DMS153 treated with DMSO at 0.1 percent for 48 hours (cell line): ENCODE measurements around the gene CACNA1H.
"Not testable (repeated sequence)": the region's sequence is repeated elsewhere in the genome, so short reads cannot be mapped to it uniquely, and the experiment has no call there.

Experiments
- DNase-seq: peaks from one replicate; lab custom pipeline; 2025; ENCODE audit not compliant: unreplicated experiment; lab: John Stamatoyannopoulos, UW

CACNA1H gene

DNA sequence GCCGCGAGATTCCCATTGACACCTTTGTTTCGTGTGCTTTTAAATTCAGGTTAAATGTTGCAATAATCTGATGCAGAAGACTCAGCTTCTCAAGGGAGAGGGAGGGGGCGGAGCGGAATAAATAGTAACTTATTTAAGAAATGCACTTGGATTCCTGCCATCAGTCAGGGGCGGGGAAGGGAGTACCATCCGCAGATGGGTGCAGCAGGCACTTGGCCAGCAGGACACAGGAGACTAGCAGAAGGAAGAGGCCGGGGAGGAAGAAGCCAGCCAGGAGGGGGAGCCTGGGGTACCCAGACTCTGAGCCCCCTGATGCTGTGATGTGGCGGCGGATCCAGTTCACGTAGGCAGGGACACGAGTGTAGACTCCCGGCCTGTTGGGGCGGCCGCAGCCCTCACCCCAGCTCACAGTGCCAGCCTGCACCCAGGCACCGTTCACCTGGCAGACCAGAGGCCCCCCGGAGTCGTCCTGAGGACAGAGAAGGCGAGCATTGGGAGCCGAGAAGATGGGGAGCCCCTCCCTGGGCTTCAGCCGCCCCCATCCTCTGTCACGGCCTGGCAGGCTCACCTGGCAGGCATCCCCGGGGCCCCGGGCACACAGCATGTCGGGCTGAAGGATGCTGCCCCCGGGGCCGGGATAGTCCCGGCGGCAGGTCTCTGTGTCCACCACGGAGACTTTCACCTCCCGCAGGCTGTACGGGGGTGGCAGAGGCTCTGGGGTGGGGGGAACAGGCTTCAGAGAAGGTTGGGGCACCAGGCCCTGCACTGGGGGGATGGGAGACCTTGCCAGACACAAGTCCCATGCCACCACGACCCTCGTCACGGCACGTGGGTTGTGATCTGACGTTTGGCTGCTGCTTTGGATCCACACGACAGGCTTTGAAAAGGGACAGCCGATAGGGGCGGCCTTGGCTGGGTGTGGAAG, 69.0 kb downstream of the CACNA1H start:
- no peak for DNase-seq

DNA sequence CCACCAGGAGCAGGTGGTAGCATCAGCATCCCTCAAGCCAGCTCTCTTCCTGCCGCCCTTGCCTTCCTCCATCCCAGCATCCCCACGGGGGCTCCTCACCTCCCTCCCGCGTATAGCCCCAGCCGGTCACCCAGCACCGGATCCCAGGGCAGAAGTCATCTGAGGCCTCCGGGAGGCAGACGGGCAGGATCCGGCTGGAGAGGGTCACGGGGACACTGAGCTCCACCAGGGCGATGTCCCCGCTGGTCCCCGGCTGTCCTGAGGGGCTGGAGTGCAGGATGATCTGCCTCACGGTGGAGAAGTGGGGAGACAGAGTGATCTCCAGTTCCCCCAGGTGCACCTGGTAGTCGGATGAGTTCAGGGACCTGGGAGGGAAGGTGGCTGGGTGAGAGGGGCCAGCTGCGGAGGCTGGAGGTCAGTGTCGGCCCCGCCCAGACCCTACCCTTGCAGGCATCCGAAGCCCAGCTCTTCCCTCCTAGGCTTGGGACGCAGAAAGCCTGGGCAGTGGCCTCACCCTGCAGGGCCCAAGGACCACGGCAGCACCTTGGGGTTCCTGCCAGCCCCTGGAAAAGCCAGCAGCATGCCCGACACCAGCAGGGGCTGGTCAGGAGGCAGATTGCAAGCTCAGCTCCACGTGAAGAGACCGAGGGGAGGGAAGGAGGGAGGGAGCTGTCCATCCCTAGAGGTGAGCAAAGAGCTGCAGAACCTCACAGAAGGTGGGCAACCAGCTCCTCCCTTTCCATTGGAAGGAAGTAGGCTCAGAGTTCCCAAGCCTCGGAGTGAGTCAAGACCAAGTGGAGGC, 69.8 kb downstream of the CACNA1H start:
- DNase-seq = no peak

DNA sequence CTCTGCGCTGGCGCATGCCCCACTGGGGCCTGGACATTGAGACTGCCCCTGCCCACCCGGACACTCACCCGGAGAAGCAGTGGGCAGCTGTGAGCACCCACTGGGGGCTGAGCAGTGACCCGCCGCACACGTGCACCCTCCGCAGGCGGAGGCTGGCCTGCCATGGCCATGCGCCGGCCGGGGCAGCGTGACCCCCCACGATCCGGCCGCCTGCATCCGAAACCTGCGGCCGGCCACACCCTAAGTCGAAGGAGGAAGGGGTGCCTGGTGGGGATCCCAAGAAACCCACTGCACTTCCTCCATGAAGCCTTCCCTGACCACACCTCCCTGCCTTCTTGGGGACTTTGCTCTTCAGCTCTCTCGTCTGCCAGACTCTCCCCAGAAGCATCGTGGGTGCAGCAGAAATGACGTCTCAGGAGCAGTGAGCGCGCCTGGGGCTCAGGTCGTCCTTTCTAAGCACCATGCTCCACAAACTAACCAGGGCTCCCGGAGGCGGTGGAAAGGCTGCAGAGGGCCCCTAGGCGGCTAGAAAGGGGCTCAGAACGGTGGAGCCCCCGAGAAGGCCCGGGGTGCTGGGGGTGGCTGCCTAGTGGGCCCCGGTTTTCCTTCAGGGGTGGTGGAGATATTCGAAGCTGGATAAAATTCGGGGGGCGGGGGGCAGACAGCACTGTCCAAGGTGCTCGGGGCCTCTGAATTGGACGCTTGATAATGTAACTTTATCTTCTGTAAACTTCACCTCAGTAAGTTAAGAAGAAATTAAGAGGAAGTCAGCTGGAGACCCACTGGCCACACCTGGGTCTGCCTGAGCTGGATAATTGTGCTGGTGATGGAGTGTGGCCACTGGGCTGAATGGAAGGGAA, 70.7 kb downstream of the CACNA1H start:
- DNase-seq = no peak

DNA sequence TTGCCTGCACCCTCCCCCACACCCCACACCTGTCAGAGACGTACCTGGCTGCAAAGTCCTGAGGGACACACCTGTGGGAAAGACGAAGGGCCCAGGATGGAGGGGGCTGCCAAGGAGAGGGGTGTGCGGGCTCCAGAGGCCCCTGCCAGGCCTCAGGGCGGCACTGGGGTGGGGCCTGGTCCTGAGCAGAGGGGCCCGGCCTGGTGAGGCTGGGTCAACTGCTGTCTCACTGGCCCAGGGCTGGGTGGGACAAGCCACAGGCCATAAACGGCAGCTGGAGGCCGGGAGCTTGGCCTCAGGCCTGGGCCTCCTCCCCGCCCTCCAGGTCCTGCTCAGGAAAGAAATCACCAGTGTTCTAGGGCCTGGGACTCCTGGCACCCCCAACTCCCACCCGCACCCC, 71.7 kb downstream of the CACNA1H start:
- DNase-seq = no peak

GRCh38 chr16:1225051-1225451, 72.1 kb downstream of the CACNA1H start, which contains the start of gene TPSG1:
Gene TPSG1 (minus strand): TSS chr16:1225268. CDS start chr16:1225252, 16 bp downstream.
- no peak for DNase-seq

GRCh38 chr16:1225728-1226311, 72.9 kb downstream of the CACNA1H start:
- DNase-seq = not testable (repeated sequence)

DNA sequence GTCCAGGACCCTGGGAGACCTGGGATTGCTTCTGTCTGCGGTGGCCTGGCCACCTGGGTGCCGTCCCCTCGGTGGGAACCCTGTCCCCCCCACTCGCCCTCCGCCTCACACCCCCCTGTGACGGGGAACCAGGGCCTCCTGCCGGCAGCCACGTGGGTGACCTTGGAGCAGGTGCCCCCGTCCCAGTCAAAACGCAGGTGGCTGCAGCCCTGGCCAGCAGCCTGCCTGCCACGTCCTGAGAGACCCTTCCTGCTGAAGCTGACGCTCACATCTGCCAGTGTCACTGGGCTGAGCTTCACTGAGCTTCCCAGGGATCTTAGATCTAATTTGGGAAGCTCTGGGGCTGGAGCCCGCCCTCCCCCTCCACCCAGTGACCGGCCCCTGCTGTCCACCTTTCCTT, 73.8 kb downstream of the CACNA1H start:
- not testable (repeated sequence) for DNase-seq

DNA sequence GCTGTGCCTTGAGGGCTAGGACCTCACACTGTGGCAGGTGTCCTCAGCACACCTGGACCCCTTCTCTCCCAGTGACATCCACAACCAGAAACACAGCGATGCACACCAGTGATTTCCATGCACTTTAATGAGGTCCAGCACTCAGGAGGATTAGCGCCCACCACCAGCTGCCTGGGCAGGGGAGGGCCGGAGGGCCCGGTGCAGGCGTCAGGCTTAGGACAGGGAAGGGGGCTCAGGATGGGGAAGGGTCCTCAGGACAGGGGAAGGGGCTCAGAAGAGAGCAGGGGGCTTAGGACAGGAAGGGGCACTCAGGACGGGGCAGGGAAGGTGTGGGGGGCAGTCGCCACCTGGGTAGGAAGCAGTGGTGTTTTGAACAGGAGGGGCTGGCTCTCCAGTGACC, 75.3 kb downstream of the CACNA1H start:
- not testable (repeated sequence) for DNase-seq

- DNase-seq = not testable (repeated sequence)
Observed at GRCh38 chr16:1229476-1229875, 76.6 kb downstream of the CACNA1H start.

DNA sequence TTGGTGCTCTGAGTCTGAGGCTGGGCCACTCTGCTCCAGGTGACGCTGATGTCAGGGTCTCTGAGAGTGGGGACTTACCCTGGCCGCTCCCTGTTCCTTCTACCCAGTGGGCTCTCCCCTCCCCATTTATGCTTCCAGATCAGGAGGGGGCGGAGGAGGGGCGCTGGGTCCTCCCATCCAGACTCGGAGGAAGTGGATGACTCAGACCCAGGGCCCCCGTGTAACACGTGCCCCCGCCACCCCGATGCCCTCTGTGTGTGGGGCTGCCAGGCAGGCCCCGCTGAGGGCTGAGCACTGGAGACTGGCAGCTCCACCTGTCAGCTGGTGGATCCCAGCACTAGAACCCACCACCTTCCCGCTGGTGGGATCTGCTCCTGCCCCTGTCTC, 77.2 kb downstream of the CACNA1H start, which contains the start of gene TPSB2:
TPSB2 (minus strand) TSS at position 101 of the 387 bp plus-strand sequence. CDS start 233 bp downstream, outside the sequence.
- not testable (repeated sequence) for DNase-seq

GRCh38 chr16:1230471-1231212, 77.7 kb downstream of the CACNA1H start:
- not testable (repeated sequence) for DNase-seq

GRCh38 chr16:1231301-1231700, 78.4 kb downstream of the CACNA1H start:
- DNase-seq = not testable (repeated sequence)

DNA sequence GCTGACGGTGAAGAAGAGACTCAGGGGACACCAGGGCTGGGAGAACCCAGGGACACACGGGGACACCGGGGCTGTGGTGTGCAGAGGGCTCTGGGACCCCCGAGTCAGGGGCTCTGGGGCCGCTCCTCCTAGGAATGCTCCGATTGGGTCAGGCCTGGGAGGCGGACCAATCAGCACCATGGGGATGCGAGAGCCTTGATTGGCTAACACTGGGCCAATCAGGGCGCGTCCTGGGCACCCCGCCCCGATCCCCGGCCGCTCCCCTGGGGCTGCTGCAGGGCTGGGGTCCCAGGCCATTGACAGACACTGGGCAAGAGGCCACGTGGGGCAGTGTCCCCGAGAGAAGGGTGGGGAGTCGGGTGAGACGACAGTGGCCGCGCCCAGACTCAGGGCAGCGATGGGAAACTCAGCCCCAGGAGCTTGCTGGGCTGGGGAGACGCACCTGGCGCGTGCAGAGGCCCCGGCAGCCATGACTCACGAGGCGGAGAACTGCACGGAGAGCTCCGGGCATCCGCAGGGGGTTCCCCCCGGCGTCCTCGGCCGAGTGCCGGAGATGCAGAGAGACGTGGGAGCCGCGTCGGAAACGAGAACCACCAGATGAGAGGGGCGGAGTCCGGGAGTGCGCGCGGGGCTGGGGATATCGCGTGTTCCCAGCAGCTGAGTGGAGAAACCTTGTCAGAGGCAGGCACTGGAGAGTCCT, 79.3 kb downstream of the CACNA1H start:
- not testable (repeated sequence) for DNase-seq

DNA sequence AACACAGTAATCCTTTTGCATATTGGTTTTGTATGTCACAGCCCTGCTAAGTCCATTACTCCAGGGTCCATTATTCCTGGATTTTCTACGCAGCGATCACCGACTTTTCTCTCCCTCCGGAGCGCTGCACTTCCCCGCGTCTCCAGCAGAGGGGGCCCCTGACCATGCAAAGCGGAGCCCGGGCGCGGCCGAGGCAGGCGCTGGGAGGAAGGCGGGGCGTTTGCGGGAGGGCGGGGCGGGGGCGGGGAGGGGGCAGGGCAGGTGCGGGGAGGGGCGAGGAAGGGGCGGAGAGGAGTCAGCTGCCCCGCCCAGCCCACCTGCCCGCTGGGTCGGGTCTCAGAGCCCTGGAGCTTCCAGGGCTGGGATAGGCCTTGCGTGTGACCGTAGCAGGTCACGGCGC, 83.8 kb downstream of the CACNA1H start:
- not testable (repeated sequence) for DNase-seq

GRCh38 chr16:1237990-1238389, 85.1 kb downstream of the CACNA1H start:
- no peak for DNase-seq

GRCh38 chr16:1238909-1239308, 86.0 kb downstream of the CACNA1H start:
- DNase-seq = not testable (repeated sequence)

DNA sequence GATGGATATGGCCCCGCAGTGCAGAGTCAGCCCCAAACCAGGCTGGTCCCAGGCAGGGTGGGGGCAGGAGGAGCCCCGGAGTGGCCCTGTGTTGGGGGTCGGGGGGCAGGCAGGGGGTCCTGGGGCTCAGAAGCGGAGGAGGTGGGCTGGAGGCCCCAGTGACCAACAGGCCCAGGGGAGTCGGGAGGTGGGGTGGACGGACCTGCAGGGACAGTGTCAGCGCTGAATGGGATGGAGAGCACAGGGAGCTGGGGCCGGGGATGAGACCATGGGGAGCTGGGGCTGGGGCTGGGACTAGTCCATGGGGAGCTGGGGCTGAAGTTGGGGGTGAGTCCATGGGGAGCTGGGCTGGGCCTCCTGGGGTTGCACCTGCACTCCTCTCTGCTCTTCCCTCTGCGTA, 86.7 kb downstream of the CACNA1H start:
- DNase-seq = not testable (repeated sequence)

DNA sequence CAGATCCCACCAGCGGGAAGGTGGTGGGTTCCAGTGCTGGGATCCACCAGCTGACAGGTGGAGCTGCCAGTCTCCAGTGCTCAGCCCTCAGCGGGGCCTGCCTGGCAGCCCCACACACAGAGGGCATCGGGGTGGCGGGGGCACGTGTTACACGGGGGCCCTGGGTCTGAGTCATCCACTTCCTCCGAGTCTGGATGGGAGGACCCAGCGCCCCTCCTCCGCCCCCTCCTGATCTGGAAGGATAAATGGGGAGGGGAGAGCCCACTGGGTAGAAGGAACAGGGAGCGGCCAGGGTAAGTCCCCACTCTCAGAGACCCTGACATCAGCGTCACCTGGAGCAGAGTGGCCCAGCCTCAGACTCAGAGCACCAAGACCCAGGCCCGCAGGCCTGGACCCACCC, 87.5 kb downstream of the CACNA1H start, which contains the start of gene TPSAB1:
TPSAB1 (plus strand) TSS at position 270 of the 400 bp plus-strand sequence. CDS start 234 bp downstream, outside the sequence.
- DNase-seq = not testable (repeated sequence)

DNA sequence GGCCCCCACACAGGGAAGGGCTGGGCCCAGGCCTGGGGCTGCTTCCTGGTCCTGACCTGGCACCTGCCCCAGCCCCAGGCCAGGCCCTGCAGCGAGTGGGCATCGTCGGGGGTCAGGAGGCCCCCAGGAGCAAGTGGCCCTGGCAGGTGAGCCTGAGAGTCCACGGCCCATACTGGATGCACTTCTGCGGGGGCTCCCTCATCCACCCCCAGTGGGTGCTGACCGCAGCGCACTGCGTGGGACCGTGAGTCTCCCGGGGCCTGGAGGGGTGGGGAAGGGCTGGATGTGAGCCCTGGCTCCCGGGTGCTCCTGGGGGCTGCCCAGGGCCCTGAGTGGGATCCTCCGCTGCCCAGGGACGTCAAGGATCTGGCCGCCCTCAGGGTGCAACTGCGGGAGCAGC, 88.2 kb downstream of the CACNA1H start:
- not testable (repeated sequence) for DNase-seq
